ENCODE measurements around the gene KCNG4.
"Not testable (repeated sequence)": the region's sequence is repeated elsewhere in the genome, so short reads cannot be mapped to it uniquely, and the experiment has no call there.

KCNG4 gene

DNA sequence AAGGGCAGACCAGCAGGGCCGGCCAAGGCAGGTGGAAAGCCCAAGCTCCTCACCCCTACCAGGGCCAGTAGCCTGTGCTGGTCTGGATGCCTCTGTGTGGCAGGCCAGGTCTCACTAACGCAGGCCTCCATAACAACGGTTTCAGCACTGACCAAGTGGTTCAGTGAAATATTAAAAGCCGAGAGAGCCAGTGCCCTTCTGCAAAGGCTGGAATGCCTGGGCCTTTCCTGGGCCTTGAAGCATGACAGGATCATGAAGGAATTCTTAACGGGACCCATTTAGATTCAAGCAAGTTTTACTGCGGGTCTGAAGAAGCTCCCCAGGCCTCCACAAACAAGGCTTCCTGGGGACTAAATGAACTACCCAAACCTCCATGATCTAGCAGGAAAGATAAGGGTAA lies 32.6 kb downstream of the KCNG4 start:
- DNase-seq (ENCODE audit: low spot score) (no peak), FAIRE-seq (no peak)

DNA sequence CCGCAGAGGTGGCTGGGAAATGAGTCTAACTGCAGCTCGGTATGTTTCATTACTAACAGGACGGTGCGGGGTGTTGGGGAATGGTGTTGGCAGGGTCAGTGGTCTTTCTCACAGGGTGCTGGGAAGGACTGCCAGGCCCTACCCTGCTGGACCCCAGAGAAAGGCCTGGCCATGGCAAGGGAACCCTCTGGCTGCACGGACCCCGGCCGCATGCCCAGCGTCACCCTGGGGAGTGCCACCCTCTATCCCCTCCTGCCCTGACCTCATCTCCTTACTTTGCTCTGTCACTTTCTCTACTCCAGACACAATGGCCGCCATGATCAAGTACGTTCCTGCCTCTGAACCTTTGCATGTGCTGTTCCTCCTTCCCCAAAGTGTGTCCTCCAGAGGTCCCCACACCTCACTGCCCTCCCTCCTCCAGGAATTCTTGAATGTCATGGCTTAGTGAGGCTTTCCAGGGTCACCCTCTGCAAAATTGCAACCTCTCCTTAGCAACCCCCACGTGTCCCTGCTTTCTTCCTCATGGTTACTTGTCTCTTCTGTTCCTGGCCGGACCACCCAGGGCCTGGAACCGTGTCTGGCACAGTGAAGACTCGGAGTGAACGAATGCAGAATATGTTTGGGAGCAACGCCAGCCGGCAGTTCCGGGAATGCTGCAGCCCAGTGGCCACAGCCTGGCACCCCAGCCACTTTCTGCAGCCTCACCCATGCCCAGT lies 33.7 kb downstream of the KCNG4 start:
- DNase-seq (ENCODE audit: low spot score) = no peak
- FAIRE-seq = no peak

DNA sequence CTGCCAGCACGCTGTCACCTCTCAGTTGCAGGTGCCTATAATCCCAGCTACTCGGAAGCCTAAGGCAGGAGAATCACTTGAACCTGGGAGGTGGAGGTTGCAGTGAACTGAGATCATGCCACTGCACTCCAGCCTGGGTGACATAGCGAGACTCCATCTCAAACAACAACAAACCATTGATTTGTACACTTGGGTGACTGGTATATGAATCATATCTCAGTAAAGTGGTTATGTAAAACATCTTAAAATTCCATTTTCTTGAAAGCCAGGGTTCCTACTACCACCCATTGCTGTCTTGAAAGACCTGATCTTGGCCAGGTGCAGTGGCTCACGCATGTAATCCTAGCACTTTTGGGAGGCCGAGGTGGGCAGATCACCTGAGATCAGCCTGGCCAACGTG lies 34.7 kb downstream of the KCNG4 start:
- FAIRE-seq; DNase-seq (ENCODE audit: low spot score): not testable (repeated sequence)

DNA sequence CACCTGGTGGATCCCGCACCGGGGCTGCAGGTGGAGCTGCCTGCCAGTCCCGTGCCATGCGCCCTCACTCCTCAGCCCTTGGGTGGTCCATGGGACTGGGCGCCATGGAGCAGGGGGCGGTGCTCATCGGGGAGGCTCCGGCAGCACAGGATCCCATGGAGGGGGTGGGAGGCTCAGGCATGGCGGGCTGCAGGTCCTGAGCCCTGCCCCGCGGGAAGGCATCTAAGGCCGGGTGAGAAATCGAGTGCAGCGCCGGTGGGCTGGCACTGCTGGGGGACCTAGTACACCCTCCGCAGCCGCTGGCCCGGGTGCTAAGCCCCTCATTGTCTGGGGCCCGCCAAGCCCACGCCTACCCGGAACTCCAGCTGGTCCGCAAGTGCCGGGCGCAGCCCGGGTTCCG lies 35.3 kb downstream of the KCNG4 start:
- not testable (repeated sequence) for FAIRE-seq; DNase-seq (ENCODE audit: low spot score)

DNA sequence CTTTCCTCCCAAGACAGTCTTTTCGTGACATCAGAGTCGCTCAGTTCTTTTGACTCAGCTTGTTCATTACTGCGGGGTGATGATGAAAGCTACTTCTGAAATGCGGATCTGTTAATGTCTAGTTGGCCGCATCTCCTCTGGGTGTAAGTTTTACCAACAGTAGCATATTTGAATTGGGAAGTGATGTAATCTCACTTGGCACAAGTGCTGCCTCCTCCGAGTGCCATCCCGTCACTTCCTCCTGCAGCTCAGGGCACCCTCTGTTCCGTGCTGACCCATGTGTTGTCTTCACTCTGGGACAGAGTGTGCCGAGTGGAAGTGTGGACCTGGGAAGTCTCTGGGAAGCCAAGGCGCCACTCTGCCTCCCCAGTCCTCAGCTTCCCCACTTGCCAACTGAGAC lies 40.0 kb downstream of the KCNG4 start:
- FAIRE-seq (no peak), DNase-seq (ENCODE audit: low spot score) (no peak)

DNA sequence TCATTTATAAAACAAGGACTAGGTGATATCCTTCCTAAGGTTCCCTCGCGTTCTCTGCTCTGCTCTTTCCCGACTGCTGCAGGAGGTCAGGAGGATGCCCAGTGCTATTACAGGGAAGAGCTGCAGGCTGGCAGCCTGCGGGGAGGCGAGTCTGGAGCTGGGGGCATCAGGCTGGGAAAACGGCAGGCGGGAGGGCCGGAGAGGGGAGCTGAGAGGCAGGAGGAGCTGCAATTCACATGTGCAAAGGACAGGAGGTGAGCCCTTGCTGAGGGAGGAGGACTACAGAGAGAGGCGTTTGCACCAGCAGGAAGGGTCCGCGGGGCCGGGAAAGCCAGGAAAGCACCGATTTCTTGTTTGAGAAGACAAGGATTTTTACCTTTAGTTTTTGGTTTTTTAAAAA lies 40.7 kb downstream of the KCNG4 start:
- no peak for FAIRE-seq
- DNase-seq (ENCODE audit: low spot score) = no peak

DNA sequence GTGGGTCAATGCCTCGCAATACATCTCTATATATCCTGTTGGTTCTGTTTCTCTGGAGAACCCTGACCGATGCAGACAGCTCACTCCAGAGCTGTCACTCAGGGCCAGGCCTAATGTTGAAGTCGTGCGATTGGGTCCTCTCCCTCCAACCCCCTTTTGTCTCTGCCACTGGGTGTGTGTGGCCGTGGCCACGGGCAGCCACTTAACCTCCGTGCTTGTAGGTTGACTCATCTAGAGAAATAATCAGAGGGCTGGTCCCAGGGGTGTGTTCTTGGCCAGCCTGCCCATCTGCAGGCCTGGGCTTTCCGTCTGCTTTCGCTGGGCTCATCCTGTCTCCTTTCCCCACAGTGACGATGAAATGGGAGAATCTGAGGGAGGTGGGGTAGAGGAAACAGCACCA lies 41.4 kb downstream of the KCNG4 start:
- DNase-seq (ENCODE audit: low spot score) (no peak), FAIRE-seq (no peak)

DNA sequence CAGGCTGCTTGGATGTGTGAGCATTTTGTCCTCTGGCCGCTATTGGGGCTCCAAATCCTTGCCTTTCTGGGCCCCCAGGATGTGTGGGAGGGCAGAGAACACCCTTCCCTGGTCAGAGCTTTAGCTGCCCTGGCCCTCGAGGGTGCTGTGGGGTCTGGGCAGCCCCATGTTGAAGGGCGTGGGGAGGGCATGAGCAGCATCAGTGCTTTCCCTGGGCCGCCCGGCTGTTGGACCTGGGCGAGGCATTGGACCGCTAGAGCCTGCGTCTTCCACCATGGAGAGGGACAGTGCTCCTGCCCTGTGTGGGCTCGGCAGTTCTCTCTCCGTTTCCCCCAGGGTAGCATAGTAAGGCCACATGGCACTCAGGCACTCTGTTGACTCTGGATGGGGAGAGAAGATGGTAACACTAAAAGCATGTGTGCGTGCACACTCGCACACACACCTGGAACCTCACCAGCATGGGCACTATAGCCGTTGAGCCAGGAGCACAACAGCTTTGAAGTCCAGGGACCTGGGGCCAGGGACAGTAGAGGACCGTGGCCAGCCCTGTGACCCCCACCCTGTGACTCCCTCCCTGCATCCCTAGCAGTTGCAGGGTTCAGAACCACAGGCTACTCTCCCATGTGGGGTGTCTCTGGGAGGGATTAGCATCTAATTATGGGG lies 42.2 kb downstream of the KCNG4 start:
- DNase-seq (ENCODE audit: low spot score) (no peak), FAIRE-seq (no peak)

DNA sequence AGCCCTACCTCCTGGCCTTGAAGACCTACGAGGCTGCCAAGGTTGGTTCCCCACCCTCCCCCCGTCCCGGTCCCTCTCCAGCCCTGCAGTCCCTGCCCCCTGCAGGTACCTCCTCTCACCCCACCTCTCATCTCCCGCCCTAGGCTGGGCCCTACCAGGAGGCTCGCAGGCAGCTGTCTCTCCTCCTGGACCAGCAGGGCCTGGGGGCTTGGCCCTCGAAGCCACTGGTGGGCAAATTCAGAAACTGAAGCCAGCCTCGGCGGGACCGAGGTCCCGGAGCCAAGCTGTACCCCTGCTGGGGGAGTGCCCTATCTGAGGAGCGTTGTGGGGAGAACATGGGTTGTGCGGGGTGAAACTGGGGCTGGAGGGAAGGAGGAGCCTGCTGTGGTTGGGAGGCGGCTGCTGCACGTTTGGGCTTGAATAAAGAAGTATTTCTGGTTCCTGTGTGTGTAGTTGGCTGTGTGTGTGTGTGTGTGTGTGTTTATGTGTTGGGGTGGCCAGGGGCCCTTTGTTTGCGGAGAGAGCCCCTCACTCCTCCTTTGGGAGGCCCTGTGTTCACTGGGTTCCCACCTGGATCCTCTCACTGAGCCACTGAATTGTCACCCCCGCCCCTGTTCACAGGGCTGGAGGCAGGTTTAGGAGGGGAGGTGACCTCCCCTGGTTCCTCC lies 43.0 kb downstream of the KCNG4 start:
- DNase-seq (ENCODE audit: low spot score) = no peak
- no peak for FAIRE-seq

DNA sequence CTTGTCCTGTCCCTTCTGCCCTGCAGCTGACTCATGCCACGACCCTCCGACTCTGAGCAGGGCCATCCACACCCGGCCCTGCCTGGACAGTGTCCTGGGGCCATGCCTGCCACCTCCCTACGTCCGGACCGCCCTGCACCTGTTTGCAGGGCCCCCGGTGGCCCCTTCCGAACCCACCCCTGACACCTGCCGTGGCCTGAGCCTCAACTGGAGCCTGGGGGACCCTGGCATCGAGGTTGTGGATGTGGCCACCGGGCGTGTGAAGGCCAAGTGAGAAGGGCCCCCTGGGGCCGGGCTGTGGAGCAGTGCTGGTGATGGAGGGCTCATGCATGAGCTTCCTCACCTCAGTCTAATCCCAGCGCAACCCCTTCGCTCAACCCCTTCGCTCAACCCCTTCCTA lies 43.7 kb downstream of the KCNG4 start:
- FAIRE-seq = no peak

DNA sequence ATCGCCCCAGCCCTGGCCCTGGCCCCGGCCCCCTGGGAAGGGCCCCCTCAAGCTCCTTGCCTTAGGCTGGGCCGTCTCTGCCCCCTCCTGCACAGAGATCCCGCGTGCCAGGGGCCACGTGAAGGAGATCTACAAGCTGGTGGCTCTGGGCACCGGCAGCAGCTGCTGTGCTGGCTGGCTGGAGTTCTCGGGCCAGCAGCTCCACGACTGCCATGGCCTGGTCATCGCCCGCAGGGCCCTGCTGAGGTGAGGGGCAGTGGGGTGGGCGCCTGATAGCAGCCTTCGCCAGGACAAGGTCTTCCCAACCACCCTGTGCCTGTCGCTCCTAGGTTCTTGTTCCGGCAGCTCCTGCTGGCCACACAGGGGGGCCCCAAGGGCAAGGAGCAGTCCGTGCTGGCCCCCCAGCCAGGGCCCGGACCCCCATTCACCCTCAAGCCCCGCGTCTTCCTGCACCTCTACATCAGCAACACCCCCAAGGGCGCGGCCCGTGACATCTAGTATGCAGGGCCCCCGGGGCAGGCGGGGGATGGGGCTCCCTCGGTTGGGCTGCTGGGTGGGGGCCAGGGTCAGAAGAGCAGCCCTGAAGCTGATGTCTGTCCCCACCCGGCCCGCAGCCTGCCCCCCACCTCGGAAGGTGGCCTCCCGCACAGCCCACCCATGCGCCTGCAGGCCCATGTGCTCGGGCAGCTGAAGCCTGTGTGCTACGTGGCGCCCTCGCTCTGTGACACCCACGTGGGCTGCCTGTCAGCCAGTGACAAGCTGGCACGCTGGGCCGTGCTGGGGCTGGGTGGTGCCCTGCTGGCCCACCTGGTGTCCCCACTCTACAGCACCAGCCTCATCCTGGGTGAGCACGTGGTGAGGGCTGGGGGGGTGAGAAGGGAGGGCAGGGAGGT lies 44.4 kb downstream of the KCNG4 start:
- DNase-seq (ENCODE audit: low spot score) (no peak), FAIRE-seq (no peak)

More for the DNA sequence above, 43.7 kb downstream of the KCNG4 start:
- no peak for DNase-seq (ENCODE audit: low spot score)

DNA sequence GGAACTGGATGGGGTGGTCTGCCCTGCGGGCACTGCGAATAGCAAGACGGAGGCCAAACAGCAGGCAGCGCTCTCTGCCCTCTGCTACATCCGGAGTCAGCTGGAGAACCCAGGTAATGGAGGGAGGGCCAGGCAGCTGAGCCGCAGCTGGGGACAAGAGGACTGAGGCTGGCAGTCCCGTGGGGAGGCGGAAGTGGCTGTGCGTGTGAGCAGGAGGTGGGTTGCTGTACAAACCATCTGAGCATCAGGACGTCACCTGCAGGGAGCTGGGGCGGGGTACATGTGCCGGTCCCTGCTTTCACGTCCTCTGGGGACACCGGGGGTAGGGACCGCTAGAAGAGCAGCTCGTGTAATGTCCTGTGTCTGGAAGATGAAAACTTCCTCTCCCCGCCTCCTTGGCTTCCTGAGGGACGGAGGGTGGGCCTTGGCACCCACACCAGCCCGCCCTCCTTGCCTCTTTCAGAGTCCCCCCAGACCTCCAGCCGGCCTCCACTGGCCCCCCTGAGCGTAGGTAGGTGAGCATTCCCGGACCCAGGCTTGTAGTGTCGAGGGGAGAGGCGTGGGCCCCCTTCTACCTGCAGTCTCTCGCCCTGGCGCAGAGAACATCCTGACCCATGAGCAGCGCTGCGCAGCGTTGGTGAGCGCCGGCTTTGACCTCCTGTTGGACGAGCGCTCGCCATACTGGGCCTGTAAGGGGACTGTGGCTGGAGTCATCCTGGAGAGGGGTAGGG lies 45.2 kb downstream of the KCNG4 start:
- DNase-seq (ENCODE audit: low spot score) (no peak), FAIRE-seq (no peak)

DNA sequence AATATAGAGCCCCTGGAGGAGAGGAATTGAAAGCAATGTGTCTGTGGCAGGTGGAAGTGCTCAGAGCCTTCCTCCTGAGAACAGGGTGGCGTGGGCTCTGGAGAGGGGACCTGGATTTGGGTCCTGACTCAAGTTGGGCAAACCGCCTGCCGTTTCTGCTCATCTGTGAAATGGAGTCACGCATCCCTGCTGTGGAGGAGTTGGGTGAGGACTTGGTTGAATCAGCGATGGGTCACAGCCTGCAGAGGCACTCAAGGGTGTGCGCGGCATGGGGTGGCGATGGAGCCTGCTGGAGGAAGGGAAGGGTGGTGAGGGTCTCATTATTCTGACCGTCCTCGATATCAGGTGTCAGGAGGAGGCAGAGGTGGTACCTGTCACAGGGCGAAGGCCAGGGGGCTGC lies 45.8 kb downstream of the KCNG4 start:
- DNase-seq (ENCODE audit: low spot score) = no peak
- no peak for FAIRE-seq

DNA sequence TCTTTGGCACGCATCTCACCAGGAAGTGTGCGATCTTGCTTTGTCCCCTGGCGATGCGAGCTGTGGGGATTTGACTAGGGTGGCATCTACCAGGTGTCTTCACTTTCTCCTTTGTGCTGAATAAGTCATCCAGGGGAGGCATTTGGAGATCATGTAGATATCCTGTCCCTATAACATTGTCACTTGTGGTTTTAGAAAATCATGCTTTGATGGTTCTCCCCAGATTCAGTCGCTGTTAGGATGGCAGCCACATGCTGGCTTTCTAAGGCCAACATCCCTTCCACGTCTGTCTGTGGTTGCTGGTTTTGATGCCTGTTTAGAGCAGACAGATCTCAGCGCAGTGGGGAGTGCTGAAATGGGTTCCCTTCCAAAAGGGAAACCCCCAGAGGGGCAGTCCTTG lies 46.3 kb downstream of the KCNG4 start:
- DNase-seq (ENCODE audit: low spot score) (no peak), FAIRE-seq (no peak)

DNA sequence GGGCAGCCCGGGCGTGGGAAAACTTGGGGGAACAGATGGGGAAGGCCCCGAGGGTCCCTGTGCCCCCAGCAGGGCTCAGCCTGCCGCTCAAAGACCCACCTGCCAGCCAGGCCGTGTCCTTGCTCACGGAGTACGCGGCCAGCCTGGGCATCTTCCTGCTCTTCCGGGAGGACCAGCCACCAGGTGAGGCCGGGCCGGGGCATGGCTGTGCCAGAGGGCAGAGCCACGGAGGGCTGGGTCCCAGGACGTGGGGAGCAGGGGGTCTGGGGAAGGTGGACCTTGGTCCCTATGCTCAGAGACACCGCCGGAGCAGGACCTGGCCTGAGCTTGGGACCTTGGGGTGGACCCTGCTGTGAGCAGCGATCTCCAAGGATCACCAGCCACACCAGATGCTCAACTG lies 48.3 kb downstream of the KCNG4 start:
- DNase-seq (ENCODE audit: low spot score) (no peak), FAIRE-seq (no peak)

DNA sequence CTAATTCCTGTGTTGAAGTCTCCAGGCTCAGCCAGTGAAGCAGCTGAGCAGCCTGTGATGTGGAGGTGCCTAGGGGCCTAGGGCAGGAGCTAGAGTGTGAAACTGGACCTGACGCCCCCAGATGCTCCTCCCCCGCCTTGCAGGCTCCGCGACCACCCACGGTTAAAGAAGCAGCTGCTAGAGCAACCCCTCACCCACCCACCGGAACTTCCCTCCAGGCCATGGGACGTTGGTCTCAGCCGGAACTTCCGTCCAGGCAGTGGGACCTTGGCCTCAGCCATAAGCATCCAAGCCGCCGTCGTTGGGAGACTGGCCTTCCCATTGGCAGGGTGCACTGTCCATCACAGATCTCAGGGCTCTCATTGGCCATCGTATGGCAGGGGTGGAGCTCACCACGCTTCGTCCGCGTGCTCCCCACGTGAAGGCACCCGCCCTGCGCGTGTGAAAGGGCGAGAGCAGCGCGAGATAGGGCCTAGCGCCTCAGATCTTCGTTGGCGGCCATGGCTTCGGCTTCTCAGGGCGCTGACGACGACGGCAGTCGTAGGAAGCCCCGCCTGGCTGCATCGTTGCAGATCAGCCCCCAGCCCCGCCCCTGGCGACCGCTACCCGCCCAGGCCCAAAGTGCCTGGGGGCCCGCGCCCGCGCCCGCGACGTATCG lies 49.0 kb downstream of the KCNG4 start, which contains the start of gene ADAD2:
ADAD2 (plus strand) TSS at position 427 of the 658 bp plus-strand sequence; CDS start at position 501, 74 bp downstream.
- DNase-seq (ENCODE audit: low spot score) (no peak), FAIRE-seq (no peak)

DNA sequence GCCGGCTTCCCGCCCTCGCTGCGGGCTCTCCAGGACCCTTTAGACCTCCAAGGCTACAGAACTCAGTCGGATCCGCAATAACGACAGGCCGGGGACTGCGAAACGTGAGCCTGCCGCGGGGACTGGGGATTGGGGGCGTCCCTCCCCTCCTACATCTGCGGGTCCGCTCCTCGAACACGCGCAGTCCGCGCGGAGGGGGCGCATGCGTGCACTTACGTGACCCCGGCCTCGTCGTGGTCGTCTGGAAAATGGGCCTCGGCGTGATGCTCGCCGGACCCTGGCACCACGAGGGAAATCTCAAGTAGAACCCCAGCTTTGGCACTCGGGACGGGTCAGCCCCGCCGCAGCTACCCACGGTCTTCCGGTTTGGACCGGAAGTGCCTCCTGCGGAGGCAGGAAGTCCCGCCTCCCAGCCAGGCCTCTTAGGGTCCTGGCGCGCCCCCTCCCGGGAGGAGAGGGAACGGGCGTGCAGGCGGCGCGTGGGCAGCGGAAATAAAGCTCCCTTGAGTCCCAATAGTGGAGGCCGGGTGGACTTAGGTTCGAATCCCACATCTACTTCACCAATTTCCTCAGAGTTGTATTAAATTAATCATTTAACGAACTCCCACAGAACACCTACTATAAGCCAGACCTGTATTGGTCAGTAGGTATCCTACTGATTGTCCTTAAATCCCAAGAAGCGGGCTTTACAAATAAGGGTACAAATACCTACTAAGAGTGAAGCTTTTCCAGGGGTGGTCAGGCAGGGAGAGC lies 53.0 kb downstream of the KCNG4 start, which contains the start of gene TAF1C:
TAF1C (minus strand) TSS at position 373 of the 753 bp plus-strand sequence. CDS start 2,069 bp downstream, outside the sequence.
- FAIRE-seq (peak; percentile 49), DNase-seq (ENCODE audit: low spot score) (peak; percentile 75)

DNA sequence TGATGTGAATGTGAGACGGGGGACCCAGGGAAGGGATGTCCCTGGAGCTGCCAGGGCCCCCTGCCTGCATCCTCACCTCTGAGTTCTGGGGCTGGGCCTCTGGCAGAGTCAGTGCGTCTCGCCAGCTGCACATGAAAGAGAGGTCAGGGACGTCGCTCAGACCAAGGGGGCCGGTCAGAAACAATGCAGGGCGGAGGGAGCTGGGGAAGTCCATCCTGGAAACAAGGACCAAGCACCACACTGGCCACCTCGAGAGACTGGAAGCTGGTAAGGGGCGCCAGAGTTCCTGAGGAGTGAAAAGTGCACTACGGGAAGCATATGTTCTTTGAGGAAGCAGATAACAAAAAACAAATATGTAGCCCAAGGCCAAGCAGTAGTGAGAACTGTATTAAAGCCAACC lies 55.0 kb downstream of the KCNG4 start:
- FAIRE-seq (no peak), DNase-seq (ENCODE audit: low spot score) (no peak)

DNA sequence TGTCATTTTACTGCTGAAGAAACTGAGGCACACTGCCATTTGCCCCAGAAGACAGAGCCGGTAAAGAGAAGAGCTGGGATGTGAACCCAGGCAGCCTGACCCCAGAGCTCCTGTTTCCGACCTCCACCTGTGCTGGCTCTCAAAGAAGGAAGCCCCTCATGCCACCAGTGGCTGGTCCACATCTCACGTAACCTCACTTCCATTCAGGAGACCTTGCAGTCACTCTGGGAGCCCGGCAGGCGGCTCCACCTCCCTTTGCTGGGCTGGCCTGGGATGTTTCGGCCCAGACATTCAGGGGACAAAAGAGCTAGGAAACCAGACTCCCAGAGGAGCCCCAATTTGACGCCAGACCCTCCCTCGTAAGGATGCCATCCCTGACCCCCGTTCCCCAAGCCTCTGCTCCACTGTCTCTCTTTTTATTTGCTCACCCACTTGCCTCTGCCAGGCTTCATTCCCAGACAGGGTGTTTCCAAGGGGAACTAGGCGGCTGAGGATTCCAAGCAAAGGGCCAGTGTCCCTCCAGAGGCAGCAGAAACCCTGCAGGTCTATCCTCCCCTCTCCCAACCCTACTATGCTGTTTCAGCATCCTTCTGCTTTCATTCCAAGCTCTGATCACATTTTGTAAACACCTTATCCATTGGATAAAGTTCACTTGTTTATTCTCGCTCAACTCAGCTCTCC lies 55.8 kb downstream of the KCNG4 start:
- no peak for DNase-seq (ENCODE audit: low spot score)
- FAIRE-seq = no peak
